NCI-H2227 treated with DMSO at 0.1 percent for 48 hours (cell line): ENCODE measurements around the gene KCNQ1.

Experiments
- DNase-seq: peaks from one replicate; lab custom pipeline; 2025; lab: John Stamatoyannopoulos, UW

The KCNQ1 gene

GRCh38 chr11:2699531-2700414 is 255.0 kb downstream of the KCNQ1 start, which contains the start of gene KCNQ1OT1:
KCNQ1OT1 (minus strand) TSS chr11:2699994.
- peak; percentile 89 for DNase-seq

GRCh38 chr11:2700415-2701211 is 255.8 kb downstream of the KCNQ1 start:
- DNase-seq = no peak

GRCh38 chr11:2701230-2701629 is 256.4 kb downstream of the KCNQ1 start:
- DNase-seq = no peak

GRCh38 chr11:2701898-2702434 is 257.2 kb downstream of the KCNQ1 start:
- DNase-seq = no peak

GRCh38 chr11:2702771-2703362 is 258.1 kb downstream of the KCNQ1 start:
- DNase-seq = no peak

- peak; percentile 15 for DNase-seq
These were observed 258.7 kb downstream of the KCNQ1 start for GRCh38 chr11:2703363-2704141.

GRCh38 chr11:2704356-2704755 is 259.5 kb downstream of the KCNQ1 start:
- no peak for DNase-seq

GRCh38 chr11:2704896-2705606 is 260.2 kb downstream of the KCNQ1 start:
- DNase-seq = no peak

GRCh38 chr11:2706321-2706720 is 261.5 kb downstream of the KCNQ1 start:
- no peak for DNase-seq

- no peak for DNase-seq
These were observed 262.9 kb downstream of the KCNQ1 start for GRCh38 chr11:2707736-2708135.

- no peak for DNase-seq
These were observed 263.4 kb downstream of the KCNQ1 start for GRCh38 chr11:2708151-2708581.

- DNase-seq = no peak
These were observed 264.0 kb downstream of the KCNQ1 start for GRCh38 chr11:2708757-2709281.

GRCh38 chr11:2709429-2709828 is 264.6 kb downstream of the KCNQ1 start:
- no peak for DNase-seq

GRCh38 chr11:2711161-2711560 is 266.4 kb downstream of the KCNQ1 start:
- DNase-seq = no peak

GRCh38 chr11:2713094-2713493 is 268.3 kb downstream of the KCNQ1 start:
- no peak for DNase-seq

- DNase-seq = no peak
These were observed 269.1 kb downstream of the KCNQ1 start for GRCh38 chr11:2713661-2714462.

GRCh38 chr11:2714463-2714800 is 269.6 kb downstream of the KCNQ1 start:
- DNase-seq = no peak

- DNase-seq = no peak
These were observed 270.1 kb downstream of the KCNQ1 start for GRCh38 chr11:2714871-2715270.

GRCh38 chr11:2715716-2716350 is 271.0 kb downstream of the KCNQ1 start:
- no peak for DNase-seq
